Smooth muscle cell (in vitro differentiated cells): Measurements from ENCODE around the gene TTYH2. TPM values are rescaled to one million over a fixed set of nuclear protein-coding genes. Genes with fewer than 3 reads are reported as not detected.

Experiments used
- DNase-seq: peaks from one replicate; lab custom pipeline; 2025; ENCODE audit not compliant: unreplicated experiment; lab: John Stamatoyannopoulos, UW
- H2AFZ ChIP-seq: fragments of 200-600 bp; sonication (generic); 2 replicates; pipeline ENCODE4 v1.6.0; 2016; ENCODE audit warnings: antibody characterized with exemption, low read depth, mild to moderate bottlenecking
- H3F3A ChIP-seq: fragments of 200-600 bp; sonication (generic); 2 replicates; pipeline ENCODE4 v1.6.0; 2017; ENCODE audit warnings: antibody characterized with exemption, low read depth
- H3K27ac ChIP-seq: fragments of 200-600 bp; sonication (generic); 2 replicates; pipeline ENCODE4 v1.5.1; 2016; ENCODE audit warnings: low read depth, mild to moderate bottlenecking
- H3K27me3 ChIP-seq: fragments of 200-600 bp; sonication (generic); 2 replicates; pipeline ENCODE4 v1.6.1; 2016; ENCODE audit warnings: low read depth, mild to moderate bottlenecking
- H3K36me3 ChIP-seq: fragments of 200-600 bp; sonication (generic); 2 replicates; pipeline ENCODE4 v1.5.1; 2016; ENCODE audit warnings: low read depth
- H3K4me1 ChIP-seq: fragments of 200-600 bp; sonication (generic); 2 replicates; pipeline ENCODE4 v1.5.1; 2016; ENCODE audit warnings: low read depth
- H3K4me2 ChIP-seq: fragments of 200-600 bp; sonication (generic); 2 replicates; pipeline ENCODE4 v1.6.0; 2016; ENCODE audit warnings: mild to moderate bottlenecking
- H3K4me3 ChIP-seq: fragments of 200-600 bp; sonication (generic); 2 replicates; pipeline ENCODE4 v1.5.1; 2016; ENCODE audit warnings: mild to moderate bottlenecking
- H3K79me2 ChIP-seq: fragments of 200-600 bp; sonication (generic); 2 replicates; pipeline ENCODE4 v1.6.0; 2016; ENCODE audit warnings: low read depth, mild to moderate bottlenecking
- H3K9ac ChIP-seq: fragments of 200-600 bp; sonication (generic); 2 replicates; pipeline ENCODE4 v1.6.0; 2016; ENCODE audit warnings: low read depth
- H3K9me3 ChIP-seq: fragments of 200-600 bp; sonication (generic); replicated peaks from 2 replicates; pipeline ENCODE4 v1.5.1; 2016; ENCODE audit warnings: low read depth
- H4K20me1 ChIP-seq: fragments of 200-600 bp; sonication (generic); 2 replicates; pipeline ENCODE4 v1.6.0; 2016; ENCODE audit warnings: low read depth
- CTCF ChIP-seq: fragments of 200-600 bp; sonication (generic); IDR thresholded peaks from 2 replicates; pipeline ENCODE4 v1.5.1; 2017; ENCODE audit warnings: borderline replicate concordance, mild to moderate bottlenecking, antibody characterized with exemption; ENCODE audit not compliant: insufficient read depth, poor library complexity, severe bottlenecking
- WGBS: methylation state at CpG from one replicate; pipeline ENCODE4 v1.1.7; 2016; ENCODE audit warnings: low lambda C conversion rate; 5-methylcytosine and 5-hydroxymethylcytosine counted together
- polyA plus RNA-seq: library from polyadenylated mRNA; unstranded; fragments of >200 nt; fragmentation: Nextera tagmentation; extraction: Ambion mirVana; gene quantifications from 2 replicates; pipeline ENCODE4 v1.2.1, GENCODE V29; 2016
- total RNA-seq: library from RNA; depleted of rRNA; stranded (reverse); fragments of >200 nt; gene quantifications from 2 replicates; pipeline ENCODE4 v1.2.3, GENCODE V29; 2014

The TTYH2 gene
- total and polyA plus RNA-seq, 2 experiments from 2014 or later, result 1.6 to 1.9 TPM

GRCh38 chr17:74231928-74232907 lies 18.8 kb downstream of the TTYH2 start:
- Histone ChIP-seq H3K4me2 (no peak overlapping the region), H3K9me3 (no peaks in the 10 kb centered on the region), H3K9ac (no peak overlapping the region), H2AFZ (no peak overlapping the region), H4K20me1 (no peaks in the 10 kb centered on the region), H3F3A (peaks cover 4% of the 10 kb centered on the region), H3K4me1 (no peaks in the 10 kb centered on the region), H3K79me2 (no peaks in the 10 kb centered on the region), H3K27ac (no peak overlapping the region), H3K36me3 (no peaks in the 10 kb centered on the region), H3K27me3 (no peaks in the 10 kb centered on the region), H3K4me3 (no peak overlapping the region)
- DNase-seq, result no peak
- TF ChIP-seq CTCF, result no peak
- WGBS, result 81% methylated on average over 17 of the region's 17 CpGs

- Histone ChIP-seq H3K9me3 (no peaks in the 10 kb centered on the region), H4K20me1 (no peaks in the 10 kb centered on the region), H3K27me3 (no peaks in the 10 kb centered on the region), H3K79me2 (no peaks in the 10 kb centered on the region), H3K4me1 (no peaks in the 10 kb centered on the region), H3K9ac (no peak overlapping the region), H3K27ac (no peak overlapping the region), H3K4me2 (no peak overlapping the region), H3F3A (peaks cover 4% of the 10 kb centered on the region), H3K4me3 (no peak overlapping the region), H2AFZ (no peak overlapping the region), H3K36me3 (no peaks in the 10 kb centered on the region)
- DNase-seq, result no peak
- no peak for TF ChIP-seq CTCF
- 94% methylated on average over 8 of the region's 8 CpGs for WGBS
Observed at GRCh38 chr17:74233937-74234336, 20.6 kb downstream of the TTYH2 start.

- no peak overlapping the region for H3K27ac ChIP-seq
- no peaks in the 10 kb centered on the region for H3K9me3 ChIP-seq
- DNase-seq, result no peak
- H4K20me1 ChIP-seq, result no peaks in the 10 kb centered on the region
- H3K27me3 ChIP-seq, result no peaks in the 10 kb centered on the region
- no peaks in the 10 kb centered on the region for H3K36me3 ChIP-seq
- H3K4me1 ChIP-seq, result no peaks in the 10 kb centered on the region
- H3K4me2 ChIP-seq, result peak overlapping the region; percentile 74
- H2AFZ ChIP-seq, result peak overlapping the region; percentile 84
- peaks cover 4% of the 10 kb centered on the region for H3F3A ChIP-seq
- H3K4me3 ChIP-seq, result no peak overlapping the region
- no peaks in the 10 kb centered on the region for H3K79me2 ChIP-seq
- TF ChIP-seq CTCF, result no peak
- 95% methylated on average over 1 of the region's 1 CpG for WGBS
- H3K9ac ChIP-seq, result no peak overlapping the region
Observed at GRCh38 chr17:74234486-74234885, 21.1 kb downstream of the TTYH2 start.
